GM21515 (cell line): Measurements from ENCODE around the gene PAX9.
"Not testable (repeated sequence)": the region's sequence is repeated elsewhere in the genome, so short reads cannot be mapped to it uniquely, and the experiment has no call there.

Experiments
- ATAC-seq: cut with Tn5 transposase; IDR thresholded peaks from one replicate; pipeline ENCODE4 v1.9.1; 2021; ENCODE audit not compliant: unreplicated experiment

PAX9 gene

DNA sequence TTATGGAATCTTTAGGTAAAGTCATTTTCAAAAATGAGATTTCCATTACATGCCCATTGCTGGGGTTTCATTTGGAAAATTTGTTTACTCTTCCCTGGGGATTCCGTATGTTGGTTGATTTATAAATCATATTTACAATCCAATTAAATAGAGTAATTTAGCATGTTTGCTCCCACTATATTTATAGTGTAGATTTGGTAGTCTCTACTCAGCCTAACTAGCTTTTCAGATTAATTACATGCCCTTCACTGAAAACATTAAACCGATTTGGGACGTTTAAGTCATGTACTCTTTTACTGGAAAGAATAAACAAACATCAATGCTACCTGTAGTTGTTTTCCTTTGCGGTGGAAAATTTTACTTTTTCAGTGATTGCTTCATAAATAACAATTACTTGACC, 10.4 kb downstream of the PAX9 start:
- no peak for ATAC-seq

- no peak for ATAC-seq
Measured at GRCh38 chr14:36674659-36675058, 13.0 kb downstream of the PAX9 start.

DNA sequence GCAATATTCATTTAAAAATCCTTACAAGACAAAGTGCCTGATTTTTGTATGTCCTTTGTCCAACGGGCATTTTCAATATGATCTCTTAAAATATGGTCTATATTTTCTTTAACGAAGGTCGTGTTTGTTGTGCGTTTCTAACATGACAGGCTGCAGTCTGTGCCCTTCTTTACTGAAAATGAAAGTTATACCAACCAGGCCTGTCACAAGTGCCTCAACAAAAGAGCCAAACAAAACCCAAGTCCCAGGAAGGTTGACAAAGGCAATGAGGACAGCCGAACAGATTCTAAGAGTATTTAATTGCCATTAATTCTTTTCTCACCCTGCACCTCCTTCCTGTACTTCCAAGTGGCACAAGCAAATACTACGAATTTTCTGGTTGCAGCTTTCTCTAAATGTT, 13.9 kb downstream of the PAX9 start:
- ATAC-seq: no peak

- ATAC-seq: no peak
Measured at GRCh38 chr14:36676236-36676635, 14.6 kb downstream of the PAX9 start.

DNA sequence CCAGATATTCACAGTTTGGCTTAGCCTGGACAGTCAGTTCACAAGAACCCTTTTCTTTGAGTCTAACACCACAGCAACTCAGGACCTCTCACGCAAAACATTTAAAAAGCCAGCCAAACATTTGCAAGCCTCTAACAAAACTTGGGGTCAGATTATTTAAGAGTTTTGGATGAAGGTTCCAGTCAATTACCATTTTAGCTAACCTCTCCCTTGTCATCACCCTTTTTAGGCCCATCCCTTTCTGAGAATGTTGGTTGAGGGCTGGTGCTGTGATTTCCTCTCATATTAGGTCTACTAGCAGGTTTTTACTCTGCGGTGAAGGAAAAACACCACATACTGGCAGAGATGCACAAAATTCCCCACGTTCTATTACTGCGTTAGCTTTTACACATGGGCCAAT, 20.7 kb downstream of the PAX9 start:
- no peak for ATAC-seq

GRCh38 chr14:36683083-36683724, 21.5 kb downstream of the PAX9 start:
- no peak for ATAC-seq

GRCh38 chr14:36684946-36685345, 23.3 kb downstream of the PAX9 start:
- no peak for ATAC-seq

DNA sequence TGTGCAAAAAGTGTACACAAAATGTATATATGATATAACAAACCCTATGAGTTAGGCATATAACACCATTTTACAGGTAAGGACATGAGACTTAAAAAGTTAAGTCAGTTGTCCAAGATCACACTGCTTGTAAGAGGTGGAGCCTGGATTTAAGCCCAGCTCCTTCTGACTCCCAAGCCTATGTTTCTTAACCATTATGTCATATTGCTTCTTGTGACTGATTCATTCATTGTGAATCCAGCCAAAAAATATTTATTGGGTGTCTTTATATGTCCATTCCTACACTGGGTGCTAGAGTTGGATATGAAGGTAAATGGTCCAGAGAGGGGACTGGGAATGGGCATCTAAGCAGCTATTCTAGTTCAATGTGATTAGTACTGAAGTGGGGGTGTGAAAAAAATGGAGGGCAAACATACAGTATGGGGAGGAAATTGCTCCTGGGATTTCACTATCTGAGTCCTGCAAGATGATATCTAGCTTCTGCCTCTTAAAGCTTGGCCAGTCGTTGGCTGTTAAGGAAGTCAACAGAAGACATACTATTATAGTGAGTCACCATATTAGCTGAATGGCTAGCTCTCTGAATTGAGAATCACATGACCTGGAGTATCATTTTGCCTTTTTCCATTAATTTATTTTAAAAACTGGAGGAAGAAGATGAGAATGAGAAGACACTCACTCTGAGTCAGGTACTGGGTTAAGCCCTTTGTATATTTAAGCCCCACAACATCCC, 28.8 kb downstream of the PAX9 start:
- no peak for ATAC-seq

- not testable (repeated sequence) for ATAC-seq
Measured at GRCh38 chr14:36699420-36699819, 37.8 kb downstream of the PAX9 start.

GRCh38 chr14:36700651-36701050, 39.0 kb downstream of the PAX9 start:
- ATAC-seq: no peak

DNA sequence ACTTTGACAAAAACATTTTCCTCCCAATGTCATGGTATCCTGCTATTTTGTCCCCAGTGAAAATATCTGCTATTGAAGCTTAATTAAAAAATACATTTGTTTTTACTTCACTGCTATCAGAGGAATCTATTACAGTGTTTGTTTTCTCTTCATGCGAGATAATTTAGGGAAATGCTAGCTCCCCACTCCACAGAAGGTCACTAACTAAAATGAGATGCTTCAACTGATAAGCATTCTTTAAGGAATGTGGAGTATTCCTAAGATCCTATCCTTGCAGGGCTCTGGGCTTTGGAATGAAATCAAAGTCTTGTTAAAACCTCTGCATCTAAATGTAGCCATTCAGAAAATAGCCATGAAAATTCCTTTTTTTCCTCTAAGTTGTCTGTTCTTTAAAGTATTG, 39.5 kb downstream of the PAX9 start:
- no peak for ATAC-seq

- no peak for ATAC-seq
Measured at GRCh38 chr14:36702474-36702873, 40.8 kb downstream of the PAX9 start.

DNA sequence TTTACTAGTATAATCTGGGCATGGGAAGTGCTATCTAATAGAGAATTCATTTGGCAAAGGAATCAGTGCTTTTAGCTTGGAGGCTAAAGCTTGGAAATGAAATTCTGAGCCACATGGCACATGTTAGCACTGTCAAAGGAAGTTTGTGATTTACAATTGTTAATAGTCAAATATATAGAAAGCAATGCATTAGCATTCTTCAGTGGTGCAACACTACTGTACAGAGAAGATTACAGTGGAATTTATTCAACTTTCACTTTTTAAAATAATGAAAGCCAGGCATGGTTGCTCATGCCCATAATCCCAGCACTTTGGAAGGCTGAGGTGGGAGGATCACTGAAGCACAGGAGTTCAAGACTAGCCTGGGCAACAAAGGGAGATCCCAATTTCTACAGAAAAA, 45.9 kb downstream of the PAX9 start:
- no peak for ATAC-seq

DNA sequence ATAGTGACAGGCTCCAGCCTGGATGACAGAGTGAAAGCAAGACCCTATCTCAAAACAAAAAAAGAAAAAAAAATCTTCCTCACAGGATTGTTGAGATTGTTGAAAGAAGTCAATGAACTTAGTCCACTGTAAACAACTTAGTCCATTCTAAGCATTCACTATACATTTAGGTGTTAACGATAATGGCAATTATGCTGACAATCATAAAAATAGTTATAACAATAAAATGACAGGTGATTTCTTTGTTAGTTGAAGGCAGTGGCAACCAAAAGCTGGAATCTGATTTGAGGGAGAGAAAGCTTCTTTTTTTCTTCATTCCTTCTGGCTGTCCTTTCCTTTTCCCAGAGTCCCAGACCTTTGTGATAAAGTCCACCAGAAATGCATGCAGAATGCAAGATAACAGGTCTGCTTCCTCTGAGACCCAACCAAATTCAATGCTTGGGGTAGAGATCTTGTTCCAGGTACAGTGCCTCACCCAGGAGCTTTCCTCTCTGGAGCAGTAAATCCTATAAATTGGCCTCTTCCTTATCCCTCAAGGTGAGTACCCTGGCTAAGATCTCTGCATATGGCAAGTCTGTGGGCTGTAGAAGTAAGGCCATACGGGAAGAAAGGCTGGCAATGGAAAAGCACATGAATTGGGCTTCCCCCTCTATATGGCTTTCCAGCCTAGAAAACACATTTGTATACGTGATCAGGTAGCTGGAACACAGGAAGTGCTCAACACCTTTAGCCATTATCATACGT, 52.5 kb downstream of the PAX9 start:
- no peak for ATAC-seq

GRCh38 chr14:36716614-36717184, 55.0 kb downstream of the PAX9 start:
- ATAC-seq: no peak

DNA sequence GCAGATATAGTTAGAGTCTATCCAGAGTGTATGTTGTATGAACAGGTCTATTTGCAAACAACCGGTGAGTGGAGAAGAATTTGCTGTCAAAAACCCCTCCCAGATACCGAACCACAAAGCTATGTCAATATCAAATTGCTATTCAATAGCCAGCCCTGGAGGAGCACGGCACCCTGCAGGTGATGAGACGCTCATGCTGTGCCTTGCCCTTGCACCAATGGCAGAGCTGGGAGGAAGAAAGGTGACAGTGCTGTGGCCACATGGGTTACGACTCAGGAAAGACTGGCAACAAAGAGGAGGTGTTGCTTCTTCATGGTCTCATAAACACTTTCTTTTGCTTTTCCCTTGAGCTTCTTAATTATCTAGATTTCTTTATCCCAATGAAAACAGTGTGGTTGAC, 55.7 kb downstream of the PAX9 start:
- ATAC-seq: no peak

- ATAC-seq: no peak
Measured at GRCh38 chr14:36718216-36718615, 56.6 kb downstream of the PAX9 start.

GRCh38 chr14:36719823-36720222, 58.2 kb downstream of the PAX9 start:
- ATAC-seq: no peak

- no peak for ATAC-seq
Measured at GRCh38 chr14:36720657-36721056, 59.0 kb downstream of the PAX9 start.

DNA sequence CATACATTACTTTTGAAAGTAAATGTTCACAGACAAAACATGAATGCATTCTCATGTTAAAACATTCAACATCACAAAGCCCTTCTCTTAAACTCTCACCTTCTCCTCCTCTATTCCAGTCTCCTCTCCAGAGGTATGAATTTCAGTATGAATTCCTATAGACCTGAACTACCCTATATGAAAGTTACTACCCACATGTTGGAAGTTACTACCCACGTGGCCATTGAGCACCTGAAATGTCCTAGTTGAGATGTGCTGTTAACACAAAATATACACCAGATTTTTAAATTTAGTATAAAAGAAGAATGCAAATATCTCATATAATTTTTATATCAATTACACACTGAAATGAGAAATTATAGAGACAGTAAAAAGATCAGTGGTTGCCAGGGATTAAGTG, 60.2 kb downstream of the PAX9 start:
- ATAC-seq: no peak

DNA sequence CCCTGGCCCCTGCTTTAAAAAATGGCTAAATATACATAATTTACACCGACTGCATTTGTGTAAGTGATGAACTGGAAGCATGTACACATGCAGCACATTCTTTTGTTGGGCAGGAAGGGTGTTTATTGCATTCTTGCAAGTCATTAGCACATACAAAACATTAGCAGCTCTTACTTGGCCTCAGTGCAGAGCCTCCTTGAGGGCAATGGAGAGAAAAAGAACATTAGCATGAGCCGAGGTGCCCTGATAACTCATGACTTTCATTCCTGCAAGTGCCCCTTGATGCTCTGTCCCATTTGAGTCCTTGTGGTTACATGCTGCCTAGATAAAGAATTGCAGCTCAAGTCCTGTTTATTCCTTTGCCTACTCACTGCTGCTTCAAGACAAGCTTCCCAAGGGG, 61.9 kb downstream of the PAX9 start:
- no peak for ATAC-seq

GRCh38 chr14:36724162-36724561, 62.5 kb downstream of the PAX9 start:
- no peak for ATAC-seq
